HepG2 (cell line): ENCODE data around the gene ACOXL.

ENCODE experiments used
- ATRX ChIP-seq: sonication (generic); formaldehyde crosslinking; IDR thresholded peaks from 2 replicates; pipeline ENCODE4 v1.4.0; 2020; ENCODE audit warnings: missing genetic modification reagents, borderline replicate concordance
- CHD2 ChIP-seq: IDR thresholded peaks from 2 replicates; pipeline ENCODE4 v1.6.1; 2011; ENCODE audit warnings: low read depth, low read length, improper control_type of control experiment
- ESRRA ChIP-seq: sonication (generic); formaldehyde crosslinking; IDR thresholded peaks from 2 replicates; pipeline ENCODE4 v1.5.1; 2020; ENCODE audit warnings: mild to moderate bottlenecking, low read depth, missing genetic modification reagents
- MEF2D ChIP-seq: sonication (generic); formaldehyde crosslinking; IDR thresholded peaks from 2 replicates; pipeline ENCODE4 v1.5.1; 2020; ENCODE audit warnings: mild to moderate bottlenecking, missing genetic modification reagents
- NFYB ChIP-seq: sonication (generic); formaldehyde crosslinking; IDR thresholded peaks from 2 replicates; pipeline ENCODE4 v1.4.0; 2020; ENCODE audit warnings: missing genetic modification reagents
- PHF20 ChIP-seq: sonication (generic); formaldehyde crosslinking; IDR thresholded peaks from 2 replicates; pipeline ENCODE4 v1.5.0; 2020; ENCODE audit warnings: mild to moderate bottlenecking, missing genetic modification reagents
- ZNF24 ChIP-seq: fragments of 450-650 bp; IDR thresholded peaks from 2 replicates; pipeline ENCODE4 v1.6.1; 2017; ENCODE audit warnings: antibody characterized with exemption, mild to moderate bottlenecking
- ZNF282 ChIP-seq: fragments of 450-650 bp; IDR thresholded peaks from 2 replicates; pipeline ENCODE4 v1.6.1; 2018; ENCODE audit not compliant: partially characterized antibody
- ZNF460 ChIP-seq: sonication (generic); formaldehyde crosslinking; IDR thresholded peaks from 2 replicates; pipeline ENCODE4 v1.5.1; 2020; ENCODE audit warnings: missing genetic modification reagents, mild to moderate bottlenecking, borderline replicate concordance
- ZSCAN21 ChIP-seq: sonication (generic); formaldehyde crosslinking; IDR thresholded peaks from 2 replicates; pipeline ENCODE4 v1.8.0; 2022; ENCODE audit warnings: mild to moderate bottlenecking, missing genetic modification reagents, moderate library complexity, borderline replicate concordance
- TF ChIP-seq, protein P1 (sequence below): sonication (generic); formaldehyde crosslinking; IDR thresholded peaks from 2 replicates; pipeline ENCODE4 v1.5.0; 2020; ENCODE audit warnings: mild to moderate bottlenecking, missing genetic modification reagents, moderate library complexity
- TF ChIP-seq, protein P2 (sequence below): sonication (generic); formaldehyde crosslinking; IDR thresholded peaks from 2 replicates; pipeline ENCODE4 v1.8.1; 2023; ENCODE audit warnings: missing genetic modification reagents, mild to moderate bottlenecking, borderline replicate concordance

DNA sequence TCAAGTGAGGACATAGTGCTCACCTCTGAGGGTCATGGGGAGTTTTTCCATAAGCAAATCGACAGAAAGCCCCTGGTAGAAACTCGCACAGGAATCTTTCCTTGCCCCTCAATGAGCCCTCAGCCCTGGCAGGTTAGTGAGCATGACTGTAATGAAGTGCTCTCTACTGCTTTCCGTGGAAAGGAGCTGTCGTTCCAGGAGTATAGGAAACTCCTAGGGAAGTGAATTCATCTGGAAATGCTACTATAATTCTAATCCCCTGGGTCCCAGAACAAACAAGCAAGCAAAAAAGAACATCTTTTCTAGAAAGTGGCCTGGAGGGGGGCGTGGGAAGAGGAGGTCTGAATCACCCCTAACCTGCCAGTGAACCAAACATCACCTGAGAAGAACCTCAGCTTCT lies 406.5 kb downstream of the ACOXL start:
- TF ChIP-seq, protein P1, sequence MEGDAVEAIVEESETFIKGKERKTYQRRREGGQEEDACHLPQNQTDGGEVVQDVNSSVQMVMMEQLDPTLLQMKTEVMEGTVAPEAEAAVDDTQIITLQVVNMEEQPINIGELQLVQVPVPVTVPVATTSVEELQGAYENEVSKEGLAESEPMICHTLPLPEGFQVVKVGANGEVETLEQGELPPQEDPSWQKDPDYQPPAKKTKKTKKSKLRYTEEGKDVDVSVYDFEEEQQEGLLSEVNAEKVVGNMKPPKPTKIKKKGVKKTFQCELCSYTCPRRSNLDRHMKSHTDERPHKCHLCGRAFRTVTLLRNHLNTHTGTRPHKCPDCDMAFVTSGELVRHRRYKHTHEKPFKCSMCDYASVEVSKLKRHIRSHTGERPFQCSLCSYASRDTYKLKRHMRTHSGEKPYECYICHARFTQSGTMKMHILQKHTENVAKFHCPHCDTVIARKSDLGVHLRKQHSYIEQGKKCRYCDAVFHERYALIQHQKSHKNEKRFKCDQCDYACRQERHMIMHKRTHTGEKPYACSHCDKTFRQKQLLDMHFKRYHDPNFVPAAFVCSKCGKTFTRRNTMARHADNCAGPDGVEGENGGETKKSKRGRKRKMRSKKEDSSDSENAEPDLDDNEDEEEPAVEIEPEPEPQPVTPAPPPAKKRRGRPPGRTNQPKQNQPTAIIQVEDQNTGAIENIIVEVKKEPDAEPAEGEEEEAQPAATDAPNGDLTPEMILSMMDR (CRISPR knock-in tag), result no peak
- TF ChIP-seq MEF2D (CRISPR knock-in tag), result no peak
- TF ChIP-seq ESRRA (CRISPR knock-in tag), result no peak
- no peak for TF ChIP-seq ZSCAN21 (CRISPR knock-in tag)
- TF ChIP-seq ZNF24, result no peak
- TF ChIP-seq, protein P2, sequence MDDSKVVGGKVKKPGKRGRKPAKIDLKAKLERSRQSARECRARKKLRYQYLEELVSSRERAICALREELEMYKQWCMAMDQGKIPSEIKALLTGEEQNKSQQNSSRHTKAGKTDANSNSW (CRISPR knock-in tag), result no peak
- TF ChIP-seq ZNF282, result no peak
- no peak for TF ChIP-seq CHD2
- no peak for TF ChIP-seq ZNF460 (CRISPR knock-in tag)
- TF ChIP-seq ATRX, result no peak
- no peak for TF ChIP-seq PHF20
- TF ChIP-seq NFYB (CRISPR knock-in tag), result no peak
